Suprapubic skin (tissue), 4 donors: Measurements from ENCODE around the gene ZNF785.

Experiments used
- CTCF ChIP-seq, 2 donors: fragments of 200-600 bp in 1 of 2; fragments of 450-650 bp in 1 of 2; sonication (generic) in 1 of 2; IDR thresholded peaks; one replicate each; pipeline ENCODE4 v1.5.1; 2016 to 2019; ENCODE audit warnings: antibody characterized with exemption in 2 of 2, mild to moderate bottlenecking in 1 of 2, moderate library complexity in 1 of 2
- EP300 ChIP-seq: sonication (generic); formaldehyde crosslinking; IDR thresholded peaks from one replicate; pipeline ENCODE4 v1.6.1; 2017; ENCODE audit warnings: antibody characterized with exemption
- POLR2A ChIP-seq, 2 donors: fragments of 450-650 bp; IDR thresholded peaks; one replicate each; pipeline ENCODE4 v1.6.1; 2017; ENCODE audit warnings: antibody characterized with exemption in 2 of 2, mild to moderate bottlenecking in 2 of 2, moderate library complexity in 2 of 2
- POLR2AphosphoS5 ChIP-seq, 3 donors: sonication (generic); formaldehyde crosslinking; IDR thresholded peaks; one replicate each; pipeline ENCODE4 v1.6.1; 2017; ENCODE audit warnings: antibody characterized with exemption in 3 of 3

GRCh38 chr16:30556125-30556473 lies 29.4 kb downstream of the ZNF785 start:
- TF ChIP-seq POLR2A (IDR thresholded peaks at IDR 0.05) = no peak
- no peak for TF ChIP-seq CTCF (IDR thresholded peaks at IDR 0.05)
- TF ChIP-seq EP300 = no peak
- TF ChIP-seq POLR2AphosphoS5 (IDR thresholded peaks at IDR 0.05) = no peak
